Measurements from ENCODE around the gene RREB1.

RREB1 gene

GRCh38 chr6:7245668-7246393 lies 138.1 kb downstream of the RREB1 start:
- no peak for DNase-seq (ENCODE audit: low read depth)

GRCh38 chr6:7246401-7247178 lies 138.8 kb downstream of the RREB1 start:
- no peak for DNase-seq (ENCODE audit: low read depth)

- no peak for DNase-seq (ENCODE audit: low read depth)
Measured at GRCh38 chr6:7247179-7247456, 139.4 kb downstream of the RREB1 start.

GRCh38 chr6:7247828-7248227 lies 140.1 kb downstream of the RREB1 start:
- DNase-seq (ENCODE audit: low read depth): no peak

GRCh38 chr6:7249391-7249790 lies 141.6 kb downstream of the RREB1 start:
- no peak for DNase-seq (ENCODE audit: low read depth)

GRCh38 chr6:7249946-7250643 lies 142.3 kb downstream of the RREB1 start:
- no peak for DNase-seq (ENCODE audit: low read depth)

- DNase-seq (ENCODE audit: low read depth): no peak
Measured at GRCh38 chr6:7250812-7251211, 143.1 kb downstream of the RREB1 start.

- DNase-seq (ENCODE audit: low read depth): no peak
Measured at GRCh38 chr6:7251646-7252260, 144.0 kb downstream of the RREB1 start.

- no peak for DNase-seq (ENCODE audit: low read depth)
Measured at GRCh38 chr6:7252390-7252789, 144.6 kb downstream of the RREB1 start.

GRCh38 chr6:7254980-7255835 lies 147.4 kb downstream of the RREB1 start:
- no peak for DNase-seq (ENCODE audit: low read depth)

- no peak for DNase-seq (ENCODE audit: low read depth)
Measured at GRCh38 chr6:7255918-7256317, 148.2 kb downstream of the RREB1 start.

GRCh38 chr6:7256785-7257184 lies 149.0 kb downstream of the RREB1 start:
- DNase-seq (ENCODE audit: low read depth): no peak

- DNase-seq (ENCODE audit: low read depth): no peak
Measured at GRCh38 chr6:7257521-7258230, 149.9 kb downstream of the RREB1 start.

GRCh38 chr6:7258231-7258763 lies 150.5 kb downstream of the RREB1 start:
- DNase-seq (ENCODE audit: low read depth): no peak

GRCh38 chr6:7260291-7261031 lies 152.7 kb downstream of the RREB1 start:
- no peak for DNase-seq (ENCODE audit: low read depth)

GRCh38 chr6:7261032-7261841 lies 153.5 kb downstream of the RREB1 start:
- DNase-seq (ENCODE audit: low read depth): peak; percentile 69

GRCh38 chr6:7261852-7262461 lies 154.2 kb downstream of the RREB1 start:
- DNase-seq (ENCODE audit: low read depth): no peak

- no peak for DNase-seq (ENCODE audit: low read depth)
Measured at GRCh38 chr6:7262746-7263518, 155.2 kb downstream of the RREB1 start.

All from stromal cell of bone marrow (primary cell).